ENCODE results near the gene SCAMP2.

SCAMP2 gene

GRCh38 chr15:74794970-74795349 is 78.2 kb downstream of the SCAMP2 start:
- no peak for DNase-seq (ENCODE audit: low spot score)

GRCh38 chr15:74794248-74794969 is 78.8 kb downstream of the SCAMP2 start:
- no peak for DNase-seq (ENCODE audit: low spot score)
